Stomach (tissue), 9 donors: ENCODE data around the gene KCNQ4. TPM values are rescaled to one million over a fixed set of nuclear protein-coding genes. Genes with fewer than 3 reads are reported as not detected.

Source experiments
- DNase-seq, 2 donors: peaks; one replicate each; pipeline versions ENCODE4 v3.0.0 to v3.0.0-alpha.2; 2013 to 2019
- H3K27ac ChIP-seq, 5 donors: fragments of 200-600 bp in 4 of 5; sonication (generic) in 4 of 5; one replicate each; pipeline ENCODE4 v1.5.1; 2013 to 2019; ENCODE audit warnings: mild to moderate bottlenecking in 1 of 5, moderate library complexity in 1 of 5
- H3K27me3 ChIP-seq, 3 donors: fragments of 200-600 bp; sonication (generic); one replicate each; pipeline ENCODE4 v1.5.1; 2017 to 2019; ENCODE audit warnings: mixed run types in 1 of 3
- H3K36me3 ChIP-seq, 4 donors: fragments of 200-600 bp; sonication (generic); 1 replicate in 3 of 4; 2 replicates in 1 of 4; pipeline ENCODE4 v1.5.1; 2016 to 2019
- H3K4me1 ChIP-seq, 4 donors: fragments of 200-600 bp; sonication (generic); one replicate each; pipeline ENCODE4 v1.5.1; 2016 to 2019
- H3K4me3 ChIP-seq, 4 donors: fragments of 200-600 bp; sonication (generic) in 3 of 4; one replicate each; pipeline ENCODE4 v1.5.1; 2016 to 2019; ENCODE audit warnings: mild to moderate bottlenecking in 1 of 4
- H3K9me3 ChIP-seq, 4 donors: fragments of 200-600 bp; sonication (generic); one replicate each; pipeline ENCODE4 v1.5.1; 2016 to 2019
- EP300 ChIP-seq: sonication (generic); formaldehyde crosslinking; IDR thresholded peaks from one replicate; pipeline ENCODE4 v1.6.1; 2017; ENCODE audit warnings: antibody characterized with exemption
- POLR2A ChIP-seq, 4 donors: fragments of 450-650 bp; IDR thresholded peaks; one replicate each; pipeline ENCODE4 v1.6.1; 2016; ENCODE audit warnings: antibody characterized with exemption in 4 of 4, control low read depth in 2 of 4, mild to moderate bottlenecking in 1 of 4, moderate library complexity in 1 of 4
- POLR2AphosphoS5 ChIP-seq, 3 donors: sonication (generic); formaldehyde crosslinking; IDR thresholded peaks; one replicate each; pipeline ENCODE4 v1.6.1; 2016; ENCODE audit warnings: antibody characterized with exemption in 3 of 3
- WGBS, 5 donors: extraction: QIAGEN DNeasy Blood & Tissue Kit in 3 of 5; methylation state at CpG; one replicate each; pipeline versions ENCODE4 v1.1.5 to v1.1.7; 2013 to 2018; 5-methylcytosine and 5-hydroxymethylcytosine counted together
- intact Hi-C: fragments of 100-400 bp; cut with DNase I; formaldehyde crosslinking; loops from one replicate; pipeline ENCODE4 v1.15.1; 2023; ENCODE audit warnings: low total_unique reads
- polyA plus RNA-seq, 3 donors: library from polyadenylated mRNA; stranded (reverse); fragments of 200-250 nt; gene quantifications; one replicate each; pipeline ENCODE4 v1.2.3, GENCODE V29; 2013
- total RNA-seq, 5 donors: library from RNA; depleted of rRNA; stranded (reverse); fragments of >200 nt; gene quantifications; one replicate each; pipeline versions ENCODE4 v1.1.0 to v1.2.3, GENCODE V29; 2014 to 2016
- TF ChIP-seq, protein P1 (sequence below), 7 experiments: fragments of 450-650 bp in 4 of 7; fragments of 200-600 bp in 3 of 7; sonication (generic) in 3 of 7; IDR thresholded peaks; one replicate each; pipeline ENCODE4 v1.5.1; 2016 to 2019; ENCODE audit warnings: antibody characterized with exemption in 7 of 7, control low read depth in 2 of 7, mild to moderate bottlenecking in 1 of 7
- donor health status: healthy with polysubstance abuse.
- donor health status: Bipolar disorder and iron deficiency.
- donor health status: healthy.

Gene KCNQ4
- total and polyA plus RNA-seq, 8 donors: 0.31 to 7.6 (median 0.58) TPM; not detected in 1

DNA sequence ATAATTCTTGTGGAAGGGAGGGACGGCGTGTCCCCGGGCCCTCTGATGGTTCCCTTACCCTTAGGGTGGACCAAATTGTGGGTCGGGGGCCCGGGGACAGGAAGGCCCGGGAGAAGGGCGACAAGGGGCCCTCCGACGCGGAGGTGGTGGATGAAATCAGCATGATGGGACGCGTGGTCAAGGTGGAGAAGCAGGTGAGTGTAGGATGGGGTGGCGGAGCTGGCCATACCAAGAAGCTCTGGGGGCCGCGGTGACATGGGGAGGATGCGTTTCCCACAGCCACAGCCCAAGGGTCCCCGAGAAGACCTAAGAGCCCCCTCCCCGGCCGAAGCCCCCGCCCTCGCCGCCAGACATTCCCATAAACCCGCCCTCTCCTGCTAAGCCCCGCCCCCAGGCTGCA lies 54.0 kb downstream of the KCNQ4 start:
- TF ChIP-seq POLR2A (IDR thresholded peaks at IDR 0.05): no peak
- no peak for TF ChIP-seq POLR2AphosphoS5 (IDR thresholded peaks at IDR 0.05)
- TF ChIP-seq, protein P1, sequence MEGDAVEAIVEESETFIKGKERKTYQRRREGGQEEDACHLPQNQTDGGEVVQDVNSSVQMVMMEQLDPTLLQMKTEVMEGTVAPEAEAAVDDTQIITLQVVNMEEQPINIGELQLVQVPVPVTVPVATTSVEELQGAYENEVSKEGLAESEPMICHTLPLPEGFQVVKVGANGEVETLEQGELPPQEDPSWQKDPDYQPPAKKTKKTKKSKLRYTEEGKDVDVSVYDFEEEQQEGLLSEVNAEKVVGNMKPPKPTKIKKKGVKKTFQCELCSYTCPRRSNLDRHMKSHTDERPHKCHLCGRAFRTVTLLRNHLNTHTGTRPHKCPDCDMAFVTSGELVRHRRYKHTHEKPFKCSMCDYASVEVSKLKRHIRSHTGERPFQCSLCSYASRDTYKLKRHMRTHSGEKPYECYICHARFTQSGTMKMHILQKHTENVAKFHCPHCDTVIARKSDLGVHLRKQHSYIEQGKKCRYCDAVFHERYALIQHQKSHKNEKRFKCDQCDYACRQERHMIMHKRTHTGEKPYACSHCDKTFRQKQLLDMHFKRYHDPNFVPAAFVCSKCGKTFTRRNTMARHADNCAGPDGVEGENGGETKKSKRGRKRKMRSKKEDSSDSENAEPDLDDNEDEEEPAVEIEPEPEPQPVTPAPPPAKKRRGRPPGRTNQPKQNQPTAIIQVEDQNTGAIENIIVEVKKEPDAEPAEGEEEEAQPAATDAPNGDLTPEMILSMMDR (IDR thresholded peaks at IDR 0.05): no peak
- TF ChIP-seq EP300: no peak
- DNase-seq: no peak
- Histone ChIP-seq H3K27me3 (no peaks in the 10 kb centered on the region), H3K4me1 (no peaks in the 10 kb centered on the region), H3K4me3 (no peak overlapping the region), H3K9me3 (peaks cover 0 to 1% (median 0%) of the 10 kb centered on the region in 4 donors), H3K36me3 (peaks cover 0 to 57% (median 8%) of the 10 kb centered on the region in 4 donors), H3K27ac (no peak overlapping the region)
- intact Hi-C loops: no loop called here
- 73 to 82% (median 78%) methylated on average over 22 to 24 of the region's 24 CpGs for WGBS, 5 donors

DNA sequence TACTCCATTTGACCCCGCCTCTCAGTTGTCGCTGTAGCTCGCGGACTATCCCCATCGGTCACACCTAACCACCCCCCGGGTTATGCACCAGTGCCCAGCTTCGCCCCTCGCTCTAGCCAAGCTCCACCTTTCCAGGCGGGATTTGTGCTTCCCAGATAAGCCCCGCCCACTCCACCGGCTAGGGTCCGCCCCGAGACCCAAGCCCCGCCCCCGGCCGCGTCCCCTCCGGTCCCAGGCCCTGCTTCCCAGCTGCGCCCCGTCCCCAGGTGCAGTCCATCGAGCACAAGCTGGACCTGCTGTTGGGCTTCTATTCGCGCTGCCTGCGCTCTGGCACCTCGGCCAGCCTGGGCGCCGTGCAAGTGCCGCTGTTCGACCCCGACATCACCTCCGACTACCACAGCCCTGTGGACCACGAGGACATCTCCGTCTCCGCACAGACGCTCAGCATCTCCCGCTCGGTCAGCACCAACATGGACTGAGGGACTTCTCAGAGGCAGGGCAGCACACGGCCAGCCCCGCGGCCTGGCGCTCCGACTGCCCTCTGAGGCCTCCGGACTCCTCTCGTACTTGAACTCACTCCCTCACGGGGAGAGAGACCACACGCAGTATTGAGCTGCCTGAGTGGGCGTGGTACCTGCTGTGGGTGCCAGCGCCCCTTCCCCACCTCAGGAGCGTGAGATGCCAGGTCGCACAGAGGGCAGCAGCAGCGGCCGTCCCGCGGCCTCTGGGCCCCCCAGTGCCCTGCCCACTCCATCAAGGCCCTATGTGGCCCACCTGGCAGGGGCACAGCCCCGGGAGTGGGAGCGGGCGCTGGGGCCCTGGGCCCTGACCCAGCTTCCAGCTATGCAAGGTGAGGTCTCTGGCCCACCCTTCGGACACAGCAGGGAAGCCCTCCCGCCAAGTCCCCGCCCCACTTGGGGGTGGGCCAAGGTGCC lies 54.7 kb downstream of the KCNQ4 start:
- intact Hi-C loops: no loop called here
- Histone ChIP-seq H3K4me1 (no peaks in the 10 kb centered on the region), H3K9me3 (peaks cover 0 to 7% (median 0%) of the 10 kb centered on the region in 4 donors), H3K4me3 (no peak overlapping the region), H3K27ac (no peak overlapping the region), H3K27me3 (no peaks in the 10 kb centered on the region), H3K36me3 (peaks cover 0 to 52% (median 8%) of the 10 kb centered on the region in 4 donors)
- WGBS, 5 donors: 74 to 81% (median 79%) methylated on average over 38 to 60 of the region's 60 CpGs
- DNase-seq: no peak
- no peak for TF ChIP-seq EP300
- TF ChIP-seq, protein P1 (IDR thresholded peaks at IDR 0.05): no peak
- TF ChIP-seq POLR2AphosphoS5 (IDR thresholded peaks at IDR 0.05): no peak
- TF ChIP-seq POLR2A (IDR thresholded peaks at IDR 0.05): no peak

DNA sequence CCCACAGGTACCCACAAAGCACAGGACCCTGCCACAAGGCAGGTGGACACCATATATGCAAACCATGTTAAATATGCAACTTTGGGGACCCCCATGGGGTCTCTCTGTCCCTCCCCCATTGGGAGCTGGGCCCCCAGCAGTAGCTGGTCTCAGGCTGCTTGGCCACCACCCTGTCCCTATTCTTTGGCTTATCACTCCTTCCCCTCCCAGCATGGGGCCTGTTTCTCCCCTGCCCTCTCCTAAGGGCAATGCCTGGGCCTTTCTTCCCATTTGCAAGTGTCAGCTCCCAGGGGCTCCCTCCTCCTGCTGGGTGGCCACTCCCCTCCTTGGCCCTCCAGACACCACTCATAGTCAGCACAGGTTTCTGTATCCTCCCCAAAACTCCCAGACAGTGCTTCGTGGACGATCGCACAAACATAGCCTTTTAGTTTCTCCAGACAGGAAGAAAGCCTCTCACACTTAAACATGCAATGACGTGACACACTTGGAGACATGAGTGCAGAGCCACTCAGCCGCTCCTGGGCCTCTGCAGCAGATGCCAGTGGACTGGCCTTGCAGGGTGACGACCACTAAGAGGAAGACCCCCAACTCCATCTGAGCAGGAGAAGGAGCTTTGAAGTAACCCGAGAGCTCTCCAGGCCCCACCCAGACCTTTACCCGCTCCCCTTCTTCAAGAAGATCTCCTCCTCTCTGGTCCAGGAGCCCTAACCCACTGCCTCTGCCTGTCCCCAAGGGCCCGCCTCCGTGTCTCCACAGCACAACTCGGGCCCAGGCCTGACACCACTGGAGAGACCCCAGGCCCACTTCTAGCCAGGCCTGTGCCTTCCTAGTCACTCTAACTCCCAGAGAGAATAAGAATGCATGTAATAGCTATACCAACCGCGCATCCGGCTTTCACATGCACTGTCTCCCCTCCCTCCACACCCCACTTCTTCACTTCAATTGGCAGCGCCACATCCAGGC lies 55.7 kb downstream of the KCNQ4 start:
- DNase-seq: no peak
- H3K36me3 ChIP-seq: peaks cover 0 to 45% (median 8%) of the 10 kb centered on the region in 4 donors
- no peaks in the 10 kb centered on the region for H3K27me3 ChIP-seq
- H3K9me3 ChIP-seq: peaks cover 0 to 7% (median 0%) of the 10 kb centered on the region in 4 donors
- 89 to 94% (median 93%) methylated on average over 15 of the region's 15 CpGs for WGBS, 5 donors
- no peaks in the 10 kb centered on the region for H3K4me1 ChIP-seq
- no peak for TF ChIP-seq EP300
- TF ChIP-seq POLR2AphosphoS5 (IDR thresholded peaks at IDR 0.05): no peak
- TF ChIP-seq, protein P1 (IDR thresholded peaks at IDR 0.05): no peak
- no peak for TF ChIP-seq POLR2A (IDR thresholded peaks at IDR 0.05)
- intact Hi-C loops: no loop called here
- H3K4me3 ChIP-seq: no peak overlapping the region
- H3K27ac ChIP-seq: no peak overlapping the region

DNA sequence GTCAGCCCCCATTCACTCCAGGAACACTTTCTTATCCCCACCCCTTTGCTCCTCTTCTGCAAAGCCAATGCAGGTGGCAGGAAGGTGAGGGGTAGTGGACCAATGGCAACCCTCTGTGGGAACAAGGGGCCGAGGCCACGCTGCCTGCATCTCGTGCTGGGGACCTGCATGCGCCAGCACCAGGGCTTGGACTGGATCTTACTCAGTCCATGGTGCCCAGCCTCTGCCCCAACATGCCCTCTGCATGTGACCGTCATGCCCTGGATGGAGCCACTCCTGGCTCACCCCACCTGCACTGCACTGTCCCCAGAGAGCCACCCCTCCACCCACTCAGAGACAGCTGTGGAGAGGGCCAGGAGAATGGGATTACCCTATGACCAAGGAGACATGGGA lies 56.4 kb downstream of the KCNQ4 start:
- DNase-seq: no peak
- peaks cover 0 to 40% (median 8%) of the 10 kb centered on the region in 4 donors for H3K36me3 ChIP-seq
- no peaks in the 10 kb centered on the region for H3K27me3 ChIP-seq
- intact Hi-C loops: loop anchor here (10.0 kb wide), 2 partner anchors 65 to 225 kb away; no protein-coding TSS in a partner anchor
- H3K27ac ChIP-seq: no peak overlapping the region
- no peak for TF ChIP-seq EP300
- TF ChIP-seq, protein P1 (IDR thresholded peaks at IDR 0.05): no peak
- TF ChIP-seq POLR2A (IDR thresholded peaks at IDR 0.05): no peak
- no peak for TF ChIP-seq POLR2AphosphoS5 (IDR thresholded peaks at IDR 0.05)
- no peak overlapping the region for H3K4me3 ChIP-seq
- peaks cover 0 to 7% (median 0%) of the 10 kb centered on the region in 4 donors for H3K9me3 ChIP-seq
- 92 to 100% (median 95%) methylated on average over 5 of the region's 5 CpGs for WGBS, 5 donors
- H3K4me1 ChIP-seq: peaks cover 0 to 2% (median 0%) of the 10 kb centered on the region in 4 donors
